ENCODE data around the gene PDCD10. TPM values are rescaled to one million over a fixed set of nuclear protein-coding genes. Genes with fewer than 3 reads are reported as not detected.

The PDCD10 gene
- total RNA-seq, 2 experiments from 2014 or later, result 72.5 to 82.9 TPM

DNA sequence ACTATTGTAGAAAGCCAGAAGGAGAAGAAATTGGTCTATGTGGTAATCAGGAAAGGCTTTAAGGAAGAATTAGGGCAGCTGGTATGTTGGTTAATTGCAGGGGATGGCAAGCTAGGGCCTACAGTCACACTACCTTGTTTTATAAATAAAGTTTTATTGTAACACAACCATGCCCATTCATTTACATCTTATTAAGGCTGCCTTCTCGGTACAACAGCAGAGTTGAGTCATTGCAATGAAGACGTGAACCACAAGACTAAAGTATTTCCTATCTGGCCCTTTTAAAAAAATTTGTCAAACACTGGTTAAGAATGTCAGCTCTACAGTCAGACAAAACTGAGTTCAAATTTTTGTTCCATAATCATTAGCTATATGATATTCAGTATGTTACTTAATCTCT, 9.1 kb upstream of the PDCD10 start:
- ChIA-PET CTCF (no interaction called here), POLR2A (no interaction called here)
- no peaks in the 10 kb centered on the region for H3K9me3 Mint-ChIP-seq
- H3K4me1 Mint-ChIP-seq, result peaks cover 9% of the 10 kb centered on the region
- H3K4me3 Mint-ChIP-seq, result no peak overlapping the region
- no peaks in the 10 kb centered on the region for H3K27me3 Mint-ChIP-seq
- H3K36me3 Mint-ChIP-seq (ENCODE audit: low read depth), result no peaks in the 10 kb centered on the region
- no peak for DNase-seq
- H3K27ac Mint-ChIP-seq, result no peak overlapping the region

DNA sequence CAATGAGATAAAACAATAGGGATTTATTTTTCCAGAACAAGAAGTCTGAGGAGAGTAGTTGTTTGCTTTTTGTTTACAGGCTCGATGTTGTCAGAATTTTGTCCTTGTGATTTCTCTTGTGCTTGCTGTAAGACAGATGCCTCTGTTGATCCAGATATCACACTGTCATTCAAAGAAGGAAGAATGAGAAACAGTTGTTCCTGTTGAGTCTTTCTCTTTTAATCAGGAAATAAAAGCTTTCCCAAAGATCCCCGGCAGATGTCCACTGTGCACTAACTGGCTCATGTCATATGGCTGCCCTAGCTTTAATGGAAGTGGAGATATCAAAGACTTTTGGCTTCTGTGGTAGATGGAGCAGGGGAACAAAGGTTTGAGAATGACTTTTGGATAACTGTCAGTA, 7.6 kb upstream of the PDCD10 start:
- H3K4me3 Mint-ChIP-seq, result no peak overlapping the region
- no peaks in the 10 kb centered on the region for H3K9me3 Mint-ChIP-seq
- no peaks in the 10 kb centered on the region for H3K36me3 Mint-ChIP-seq (ENCODE audit: low read depth)
- peaks cover 14% of the 10 kb centered on the region for H3K4me1 Mint-ChIP-seq
- ChIA-PET POLR2A (no interaction called here), CTCF (no interaction called here)
- no peaks in the 10 kb centered on the region for H3K27me3 Mint-ChIP-seq
- H3K27ac Mint-ChIP-seq, result no peak overlapping the region
- no peak for DNase-seq

DNA sequence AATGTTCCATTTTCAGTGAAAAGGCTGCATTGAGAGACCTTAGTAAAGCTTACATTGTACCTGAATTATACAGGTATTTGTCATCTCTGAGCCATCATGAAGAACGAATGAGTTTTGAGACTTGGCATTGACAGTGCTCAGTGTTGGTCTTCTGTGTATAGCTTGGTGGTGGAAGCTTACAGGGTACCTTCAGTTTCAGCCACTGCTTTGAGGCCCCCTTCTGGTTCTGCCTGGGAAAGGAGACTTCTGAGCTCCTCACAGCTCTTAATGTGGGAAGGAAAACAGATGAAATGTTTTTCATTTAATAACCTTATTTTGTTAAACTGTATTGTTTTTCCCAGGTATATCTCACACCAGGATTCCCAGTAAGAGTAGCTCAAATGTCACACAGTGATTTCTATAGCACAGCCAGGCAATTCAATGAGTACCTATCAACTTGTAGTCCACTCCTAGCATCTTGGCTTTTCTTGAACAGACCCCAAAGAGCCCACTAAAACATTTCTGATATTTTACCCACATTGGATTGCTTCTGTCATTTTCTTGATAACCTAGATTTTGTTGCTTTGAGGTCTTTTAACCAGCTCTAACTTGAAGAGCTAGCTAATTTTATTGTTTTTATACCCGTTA, 6.4 kb upstream of the PDCD10 start:
- ChIA-PET POLR2A (no interaction called here), CTCF (interaction anchor here (1.2 to 1.4 kb wide), 3 partner anchors 14 to 361 kb away, joined by 3 to 5 read pairs (median 3); partner anchors contain the start of gene ZBBX)
- H3K4me3 Mint-ChIP-seq, result no peak overlapping the region
- H3K9me3 Mint-ChIP-seq, result no peaks in the 10 kb centered on the region
- H3K27ac Mint-ChIP-seq, result no peak overlapping the region
- H3K4me1 Mint-ChIP-seq, result peaks cover 16% of the 10 kb centered on the region
- DNase-seq, result peak; percentile 37
- H3K36me3 Mint-ChIP-seq (ENCODE audit: low read depth), result no peaks in the 10 kb centered on the region
- no peaks in the 10 kb centered on the region for H3K27me3 Mint-ChIP-seq

DNA sequence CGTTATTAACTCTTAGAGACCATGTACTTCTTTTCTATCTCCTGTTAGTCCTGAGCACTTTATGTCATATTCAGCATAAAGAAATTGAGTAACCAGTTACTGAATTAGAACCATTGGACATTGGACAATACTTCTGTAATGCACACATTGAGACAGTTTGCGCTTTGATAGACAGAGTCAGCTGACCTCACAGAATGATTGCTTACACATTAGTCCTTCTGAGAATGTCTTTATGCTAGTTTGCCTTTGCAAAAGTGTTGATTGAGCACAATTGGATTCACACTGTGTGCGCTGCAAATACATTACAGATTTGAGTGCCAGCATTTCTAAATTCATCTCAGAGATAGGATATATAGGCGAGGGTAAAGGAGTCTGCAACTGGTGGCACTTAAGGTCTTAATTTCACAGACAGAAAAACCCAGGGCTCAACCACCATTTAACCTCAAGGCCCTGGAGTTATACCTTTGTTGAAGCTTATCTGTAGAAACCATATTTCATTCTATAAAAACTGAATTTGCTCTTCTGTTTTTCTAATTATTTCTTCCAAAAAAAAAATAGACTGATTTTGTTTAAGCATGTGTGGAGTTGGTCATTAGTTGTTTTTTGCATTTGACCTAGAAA, 4.6 kb upstream of the PDCD10 start:
- no peak overlapping the region for H3K27ac Mint-ChIP-seq
- ChIA-PET POLR2A (no interaction called here), CTCF (no interaction called here)
- DNase-seq, result no peak
- no peaks in the 10 kb centered on the region for H3K36me3 Mint-ChIP-seq (ENCODE audit: low read depth)
- no peak overlapping the region for H3K4me3 Mint-ChIP-seq
- H3K27me3 Mint-ChIP-seq, result no peaks in the 10 kb centered on the region
- H3K4me1 Mint-ChIP-seq, result peaks cover 16% of the 10 kb centered on the region
- H3K9me3 Mint-ChIP-seq, result no peaks in the 10 kb centered on the region

DNA sequence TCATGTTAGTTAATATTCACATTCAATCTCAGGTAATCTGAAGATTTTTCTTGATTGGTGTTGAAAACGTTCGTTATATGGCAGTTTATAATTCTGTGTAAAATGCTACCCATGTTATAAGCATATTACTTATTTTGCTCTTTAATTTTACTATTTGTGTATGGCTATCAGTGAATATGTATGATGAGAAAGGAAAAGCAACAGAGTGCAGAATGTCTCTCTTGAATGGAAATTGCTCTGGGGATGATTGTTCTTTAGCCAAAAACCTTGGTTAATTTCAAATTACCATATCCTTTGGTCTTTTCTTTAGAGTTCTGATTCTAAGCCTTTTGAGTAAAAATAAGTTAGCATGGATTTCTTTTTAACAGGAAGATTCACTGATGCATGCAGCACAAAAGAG, 3.3 kb upstream of the PDCD10 start:
- ChIA-PET POLR2A (no interaction called here), CTCF (no interaction called here)
- peaks cover 22% of the 10 kb centered on the region for H3K4me1 Mint-ChIP-seq
- H3K27ac Mint-ChIP-seq, result no peak overlapping the region
- H3K36me3 Mint-ChIP-seq (ENCODE audit: low read depth), result no peaks in the 10 kb centered on the region
- H3K9me3 Mint-ChIP-seq, result no peaks in the 10 kb centered on the region
- DNase-seq, result no peak
- H3K4me3 Mint-ChIP-seq, result no peak overlapping the region
- no peaks in the 10 kb centered on the region for H3K27me3 Mint-ChIP-seq

DNA sequence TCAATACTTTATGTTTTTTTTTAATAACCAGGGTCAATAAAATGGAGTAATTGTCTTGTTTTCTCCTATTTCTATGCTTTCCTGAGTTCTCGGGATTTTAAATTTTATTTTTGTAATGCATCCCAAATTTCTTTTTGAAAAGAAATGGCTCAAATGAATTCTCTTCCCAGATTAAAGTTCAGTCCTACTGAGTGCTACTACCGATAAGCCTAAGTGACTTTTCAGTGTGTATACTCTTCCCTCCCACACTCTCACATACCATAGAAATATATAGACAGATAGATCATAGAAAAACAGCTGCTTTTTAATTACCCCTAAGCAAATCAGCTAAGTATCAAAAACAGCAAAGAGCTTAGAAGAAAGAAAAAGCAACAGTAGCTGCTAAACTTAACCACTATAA, 2.3 kb upstream of the PDCD10 start:
- Mint-ChIP-seq H3K4me1 (peaks cover 32% of the 10 kb centered on the region), H3K27me3 (no peaks in the 10 kb centered on the region), H3K9me3 (no peaks in the 10 kb centered on the region), H3K36me3 (ENCODE audit: low read depth) (peaks cover 9% of the 10 kb centered on the region), H3K27ac (no peak overlapping the region), H3K4me3 (no peak overlapping the region)
- DNase-seq, result no peak
- POLR2A ChIA-PET, result no interaction called here
- CTCF ChIA-PET, result interaction anchor here (1.1 to 1.8 kb wide), 2 partner anchors 13 to 357 kb away, joined by 3 to 4 read pairs; partner anchors contain the start of gene ZBBX

DNA sequence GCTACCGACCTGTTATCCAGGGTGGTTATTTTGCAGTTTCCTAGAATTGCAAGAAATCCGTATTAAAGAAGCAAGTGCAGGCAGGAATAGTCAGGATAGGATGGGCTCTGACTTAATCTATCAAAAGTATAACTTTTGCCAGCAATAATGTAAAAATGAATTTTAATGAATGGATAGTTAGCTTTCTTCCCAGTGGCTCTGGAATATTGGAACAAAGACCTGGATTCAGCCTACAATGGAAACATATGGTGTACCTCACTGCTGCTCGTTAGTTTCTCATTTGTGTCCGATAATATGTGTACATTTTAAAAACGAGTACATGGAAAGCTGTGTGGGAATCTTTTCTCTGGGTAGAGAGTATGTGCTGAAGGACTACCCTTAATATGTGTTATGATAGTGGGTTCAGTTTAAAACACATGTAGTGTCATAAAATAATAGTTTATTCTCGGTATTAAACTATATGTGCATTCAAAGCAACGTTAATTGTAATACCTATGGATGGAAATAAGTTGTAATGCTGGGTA, 1.6 kb upstream of the PDCD10 start:
- Mint-ChIP-seq H3K4me3 (no peak overlapping the region), H3K9me3 (no peaks in the 10 kb centered on the region), H3K27ac (no peak overlapping the region), H3K36me3 (ENCODE audit: low read depth) (peaks cover 13% of the 10 kb centered on the region), H3K27me3 (no peaks in the 10 kb centered on the region), H3K4me1 (peaks cover 38% of the 10 kb centered on the region)
- CTCF ChIA-PET, result interaction anchor here (1.1 to 1.8 kb wide), 3 partner anchors 13 to 356 kb away, joined by 3 to 4 read pairs (median 3); partner anchors contain the start of gene ZBBX
- DNase-seq, result no peak
- POLR2A ChIA-PET, result interaction anchor here (0.9 kb wide), 1 partner anchor 48 kb away, joined by 4 read pairs; no protein-coding TSS in a partner anchor

DNA sequence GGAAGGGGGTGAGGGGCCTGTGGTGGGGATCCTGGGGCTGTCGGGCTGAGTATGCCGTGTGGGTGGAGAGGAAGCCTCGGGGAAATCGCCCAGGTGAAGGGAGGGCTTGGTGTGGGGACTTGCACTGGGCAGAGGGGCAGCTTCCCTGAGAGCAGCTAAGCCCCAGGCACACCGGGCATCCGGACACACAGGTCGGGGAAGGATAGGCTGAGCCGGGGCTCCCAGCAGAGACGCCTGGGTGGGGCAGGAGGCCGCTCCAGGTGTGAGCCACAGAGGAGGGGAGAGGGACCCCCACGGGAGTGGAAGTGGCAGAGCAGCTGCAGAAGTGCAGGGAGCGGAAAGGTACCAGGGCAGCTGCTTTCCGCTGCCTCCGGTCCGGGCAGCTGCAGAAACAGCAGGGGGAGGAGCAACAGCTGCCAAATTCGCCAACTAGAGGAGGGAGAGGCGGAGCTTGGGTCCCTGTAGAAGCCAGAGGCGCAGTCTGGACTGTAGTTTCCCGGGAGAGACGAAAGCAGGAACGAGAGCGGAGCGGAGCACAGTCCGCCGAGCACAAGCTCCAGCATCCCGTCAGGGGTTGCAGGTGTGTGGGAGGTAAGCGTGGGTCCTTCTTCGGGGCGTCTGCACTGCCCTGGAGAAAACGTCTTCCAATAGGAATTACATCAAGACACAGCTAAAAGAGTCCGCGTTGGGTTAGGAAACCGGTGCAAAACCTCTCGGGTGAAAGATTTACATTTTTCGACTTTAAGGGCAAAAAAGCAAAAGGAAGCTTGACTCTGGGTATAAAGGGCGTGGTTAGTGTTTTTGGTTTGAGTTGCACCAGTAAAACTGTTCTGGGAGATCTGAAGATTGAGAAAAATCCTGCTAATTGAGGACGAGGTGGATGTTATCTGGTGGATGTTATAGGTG, 794 bp upstream of the PDCD10 start, which contains the start of gene SERPINI1:
Gene SERPINI1, plus strand, starts transcription at position 489 of the 906 bp plus-strand sequence. CDS start 53,408 bp downstream, outside the sequence.
- POLR2A ChIA-PET, result interaction anchor here (0.9 kb wide), 1 partner anchor 47 kb away, joined by 4 read pairs; no protein-coding TSS in a partner anchor
- CTCF ChIA-PET, result interaction anchor here (0.9 to 1.8 kb wide), 5 partner anchors 10 to 355 kb away, joined by 3 to 4 read pairs (median 3); partner anchors contain the start of gene ZBBX
- peak; percentile 86 for DNase-seq
- Mint-ChIP-seq H3K9me3 (no peaks in the 10 kb centered on the region), H3K27me3 (no peaks in the 10 kb centered on the region), H3K27ac (no peak within 1 kb of the TSS), H3K4me3 (no peak within 1 kb of the TSS), H3K36me3 (ENCODE audit: low read depth) (peaks cover 13% of the 10 kb centered on the region), H3K4me1 (peaks cover 37% of the 10 kb centered on the region)

DNA sequence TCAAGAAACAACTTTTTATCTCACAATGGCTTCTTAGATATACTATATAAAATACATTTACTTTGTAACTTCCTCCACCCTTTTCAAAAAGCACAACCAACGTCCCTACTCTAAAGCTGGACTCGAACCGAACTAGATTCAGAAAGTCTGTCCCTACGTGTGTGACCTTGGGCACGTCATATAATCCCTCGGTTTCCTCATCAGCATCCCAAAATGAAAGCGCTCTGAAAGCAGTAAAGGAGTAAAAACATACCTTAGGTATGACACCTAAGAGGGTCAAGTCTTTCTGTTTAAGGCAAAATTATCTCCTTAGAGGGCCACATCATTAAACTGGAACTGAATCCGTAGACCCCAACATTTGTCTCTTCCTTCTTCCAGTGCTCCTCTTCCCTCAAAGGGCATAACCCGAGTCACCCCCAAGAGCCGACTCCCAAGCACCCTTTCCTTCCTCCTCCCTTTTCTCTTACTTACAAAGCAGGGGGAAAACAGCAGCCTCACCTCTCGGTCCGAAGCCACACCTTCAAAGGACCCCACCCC, 663 bp downstream of the PDCD10 start:
- peaks cover 13% of the 10 kb centered on the region for H3K36me3 Mint-ChIP-seq (ENCODE audit: low read depth)
- H3K27ac Mint-ChIP-seq, result no peak overlapping the region
- H3K27me3 Mint-ChIP-seq, result no peaks in the 10 kb centered on the region
- peaks cover 38% of the 10 kb centered on the region for H3K4me1 Mint-ChIP-seq
- no peak overlapping the region for H3K4me3 Mint-ChIP-seq
- peak; percentile 9 for DNase-seq
- H3K9me3 Mint-ChIP-seq, result no peaks in the 10 kb centered on the region
- POLR2A ChIA-PET, result no interaction called here
- CTCF ChIA-PET, result no interaction called here

DNA sequence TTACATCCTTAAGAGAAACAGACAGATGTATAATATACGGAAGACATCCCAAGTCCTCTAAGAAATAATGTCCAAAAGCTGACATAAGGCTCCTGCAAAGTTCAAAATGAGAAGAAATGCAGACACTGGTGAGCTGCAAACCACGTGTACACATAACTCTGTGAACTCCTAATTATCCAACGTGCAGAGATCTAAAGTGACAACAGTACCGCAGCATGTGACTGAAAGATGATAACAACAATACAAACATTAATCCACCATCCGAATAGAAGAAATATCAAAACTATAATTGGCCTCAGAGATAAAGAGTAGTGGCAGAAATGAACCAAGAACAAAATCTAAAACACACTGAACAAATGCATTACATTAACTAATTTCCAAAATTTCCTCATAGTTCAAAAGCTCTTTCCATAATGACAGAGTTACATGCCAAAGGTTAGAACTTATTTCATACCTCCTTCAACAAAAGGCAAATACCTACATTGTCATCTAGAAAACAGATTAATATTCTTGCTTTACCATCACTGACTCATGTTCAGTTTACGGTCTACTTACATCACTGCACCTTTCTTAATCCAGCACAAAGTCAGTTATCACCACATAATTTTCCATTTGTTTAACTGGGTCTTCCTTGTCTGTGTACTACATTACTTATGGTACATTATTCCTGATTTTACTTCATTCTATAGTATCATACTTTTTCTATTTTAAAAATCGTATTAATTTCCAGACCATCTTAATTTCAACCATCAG, 2.2 kb downstream of the PDCD10 start:
- Mint-ChIP-seq H3K36me3 (ENCODE audit: low read depth) (peaks cover 13% of the 10 kb centered on the region), H3K9me3 (no peaks in the 10 kb centered on the region), H3K4me3 (no peak overlapping the region), H3K4me1 (peaks cover 44% of the 10 kb centered on the region), H3K27ac (no peak overlapping the region), H3K27me3 (no peaks in the 10 kb centered on the region)
- POLR2A ChIA-PET, result no interaction called here
- no peak for DNase-seq
- CTCF ChIA-PET, result interaction anchor here (0.6 to 1.1 kb wide), 2 partner anchors 10 to 28 kb away, joined by 3 read pairs; no protein-coding TSS in a partner anchor

DNA sequence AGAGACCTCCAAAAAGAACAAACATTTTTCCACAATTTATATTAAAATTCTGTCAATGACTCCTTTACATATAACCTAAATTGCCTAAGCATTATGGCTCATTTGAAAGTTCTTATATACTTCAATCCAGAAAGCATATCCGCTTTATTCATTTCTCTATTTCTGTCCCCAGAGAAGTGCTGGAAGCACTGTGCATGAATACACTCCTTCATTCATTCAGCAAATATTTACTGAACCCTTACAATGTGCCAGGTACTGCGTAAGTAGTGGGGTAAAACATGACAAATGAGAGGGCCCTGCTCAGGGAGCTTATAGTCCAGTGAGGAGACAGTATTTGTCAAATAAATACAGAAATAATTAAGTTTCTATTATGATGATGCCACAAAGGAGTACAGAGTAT, 3.3 kb downstream of the PDCD10 start:
- Mint-ChIP-seq H3K9me3 (no peaks in the 10 kb centered on the region), H3K27ac (peak overlapping the region; percentile 6), H3K36me3 (ENCODE audit: low read depth) (peaks cover 13% of the 10 kb centered on the region), H3K4me1 (peaks cover 46% of the 10 kb centered on the region), H3K27me3 (no peaks in the 10 kb centered on the region), H3K4me3 (no peak overlapping the region)
- ChIA-PET POLR2A (no interaction called here), CTCF (no interaction called here)
- DNase-seq, result no peak

DNA sequence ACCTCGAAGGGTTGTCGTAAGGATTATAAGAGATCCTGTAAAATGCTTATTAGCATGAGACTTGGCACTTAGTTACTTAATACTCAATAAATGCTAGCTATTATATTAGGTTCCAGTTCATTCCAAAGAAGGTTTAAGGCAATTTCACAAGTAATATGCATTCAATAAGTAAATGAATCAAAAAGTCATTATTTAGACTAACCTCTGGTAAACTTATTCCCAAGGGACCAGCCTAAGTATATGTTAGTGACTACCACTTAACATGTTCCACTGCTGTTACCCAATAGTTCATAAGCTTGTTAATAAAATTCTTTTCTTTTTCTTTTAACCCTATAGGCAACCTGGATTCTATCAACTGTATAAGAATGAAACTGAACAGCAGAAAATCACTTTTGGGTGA, 5.1 kb downstream of the PDCD10 start:
- peaks cover 13% of the 10 kb centered on the region for H3K36me3 Mint-ChIP-seq (ENCODE audit: low read depth)
- no peak for DNase-seq
- CTCF ChIA-PET, result no interaction called here
- H3K27ac Mint-ChIP-seq, result no peak overlapping the region
- POLR2A ChIA-PET, result no interaction called here
- H3K4me3 Mint-ChIP-seq, result no peak overlapping the region
- H3K4me1 Mint-ChIP-seq, result peaks cover 46% of the 10 kb centered on the region
- H3K27me3 Mint-ChIP-seq, result no peaks in the 10 kb centered on the region
- no peaks in the 10 kb centered on the region for H3K9me3 Mint-ChIP-seq

Data from activated CD4-positive, alpha-beta T cell treated with anti-CD3 and anti-CD28 coated beads, Interleukin-2, amount 10 ng/mL, durations not matched to agents 7 days and 5 days (primary cell).